HepG2 (cell line): ENCODE measurements around the gene PSD4. TPM values are rescaled to one million over a fixed set of nuclear protein-coding genes. Genes with fewer than 3 reads are reported as not detected.

Experiments
- BCL6 ChIP-seq: IDR thresholded peaks from 2 replicates; pipeline ENCODE4 v1.6.1; 2016; ENCODE audit warnings: missing genetic modification reagents, missing compliant biosample characterization
- BCLAF1 ChIP-seq: fragments of 450-650 bp; IDR thresholded peaks from 2 replicates; pipeline ENCODE4 v1.6.1; 2017; ENCODE audit warnings: mild to moderate bottlenecking
- DMTF1 ChIP-seq: sonication (generic); formaldehyde crosslinking; IDR thresholded peaks from 2 replicates; pipeline ENCODE4 v1.4.0; 2020; ENCODE audit warnings: mild to moderate bottlenecking, missing genetic modification reagents
- ELK4 ChIP-seq: sonication (generic); formaldehyde crosslinking; IDR thresholded peaks from 2 replicates; pipeline ENCODE4 v1.9.0; 2021; ENCODE audit warnings: missing genetic modification reagents, borderline replicate concordance
- JUND ChIP-seq: sonication (generic); formaldehyde crosslinking; IDR thresholded peaks from 2 replicates; pipeline ENCODE4 v1.8.0; 2022; ENCODE audit warnings: mild to moderate bottlenecking, missing genetic modification reagents
- KDM4B ChIP-seq: sonication (generic); formaldehyde crosslinking; IDR thresholded peaks from 2 replicates; pipeline ENCODE4 v1.4.0; 2020; ENCODE audit warnings: missing genetic modification reagents
- NCOR1 ChIP-seq: fragments of 200-600 bp; sonication (generic); IDR thresholded peaks from 2 replicates; pipeline ENCODE4 v1.7.0; 2017; ENCODE audit warnings: antibody characterized with exemption, low read length, borderline replicate concordance
- POGZ ChIP-seq: sonication (generic); formaldehyde crosslinking; IDR thresholded peaks from 2 replicates; pipeline ENCODE4 v1.4.0; 2020; ENCODE audit warnings: mild to moderate bottlenecking, missing genetic modification reagents
- SKI ChIP-seq: fragments of 450-650 bp; IDR thresholded peaks from one replicate; pipeline ENCODE4 v1.6.1; 2018; ENCODE audit warnings: mild to moderate bottlenecking; ENCODE audit not compliant: partially characterized antibody
- SNAPC2 ChIP-seq: sonication (generic); formaldehyde crosslinking; IDR thresholded peaks from 2 replicates; pipeline ENCODE4 v1.8.1; 2022; ENCODE audit warnings: mild to moderate bottlenecking, missing genetic modification reagents
- TBL1XR1 ChIP-seq: fragments of 150-350 bp; IDR thresholded peaks from 2 replicates; pipeline ENCODE4 v1.6.1; 2014; ENCODE audit warnings: borderline replicate concordance, low read length; ENCODE audit not compliant: partially characterized antibody
- ZMYM4 ChIP-seq: sonication (generic); formaldehyde crosslinking; IDR thresholded peaks from 2 replicates; pipeline ENCODE4 v1.8.1; 2023; ENCODE audit warnings: mild to moderate bottlenecking, missing genetic modification reagents
- ZNF275 ChIP-seq: sonication (generic); formaldehyde crosslinking; IDR thresholded peaks from 2 replicates; pipeline ENCODE4 v1.8.0; 2022; ENCODE audit warnings: missing genetic modification reagents, mild to moderate bottlenecking, inconsistent platforms, borderline replicate concordance
- ZNF460 ChIP-seq: sonication (generic); formaldehyde crosslinking; IDR thresholded peaks from 2 replicates; pipeline ENCODE4 v1.5.1; 2020; ENCODE audit warnings: missing genetic modification reagents, mild to moderate bottlenecking, borderline replicate concordance
- ZNF552 ChIP-seq: sonication (generic); formaldehyde crosslinking; IDR thresholded peaks from 2 replicates; pipeline ENCODE4 v1.9.0; 2022; ENCODE audit warnings: missing genetic modification reagents, mild to moderate bottlenecking, borderline replicate concordance
- ZNF562 ChIP-seq: sonication (generic); formaldehyde crosslinking; IDR thresholded peaks from 2 replicates; pipeline ENCODE4 v1.8.0; 2022; ENCODE audit warnings: missing genetic modification reagents, borderline replicate concordance
- ZNF598 ChIP-seq: sonication (generic); formaldehyde crosslinking; IDR thresholded peaks from 2 replicates; pipeline ENCODE4 v1.5.1; 2020; ENCODE audit warnings: mild to moderate bottlenecking, missing genetic modification reagents, borderline replicate concordance
- ZNF761 ChIP-seq: sonication (generic); formaldehyde crosslinking; conservative IDR thresholded peaks from 2 replicates; pipeline ENCODE4 v1.4.0; 2020; ENCODE audit warnings: mild to moderate bottlenecking, missing genetic modification reagents
- polyA plus RNA-seq, 8 experiments: library from polyadenylated mRNA; depleted of rRNA in 3 of 8; stranded (reverse) in 7 of 8; unstranded in 1 of 8; fragments of >200 nt; fragmentation: Illumina TruSeq in 4 of 8; extraction: Trizol in 4 of 8; gene quantifications; 2 replicates each; pipeline versions ENCODE4 v1.2.1 to v1.2.3, GENCODE V29; 2011 to 2016; ENCODE audit warnings: low read depth in 4 of 8, missing spikeins in 1 of 8, mixed read lengths in 1 of 8; ENCODE audit not compliant: insufficient read depth in 1 of 8
- total RNA-seq, 5 experiments: library from RNA; depleted of rRNA; stranded (reverse); fragments of >200 nt; fragmentation: Illumina TruSeq; extraction: Trizol; gene quantifications; 2 replicates each; pipeline ENCODE4 v1.2.3, GENCODE V29; 2016; ENCODE audit warnings: low read depth in 1 of 5
- TF ChIP-seq, protein P1 (sequence below): sonication (generic); formaldehyde crosslinking; IDR thresholded peaks from 2 replicates; pipeline ENCODE4 v1.8.1; 2023; ENCODE audit warnings: missing genetic modification reagents, inconsistent platforms, borderline replicate concordance
- TF ChIP-seq, protein P2 (sequence below): IDR thresholded peaks from 2 replicates; pipeline ENCODE4 v1.6.1; 2016; ENCODE audit warnings: low read depth

PSD4 gene
- total and polyA plus RNA-seq, 2 of the 13 experiments (the other 11 are each of a cell fraction or from before 2014, with no cell fraction given): 5.8 to 9.4 TPM

GRCh38 chr2:113245276-113245711 lies 71.5 kb downstream of the PSD4 start (continued):
- TF ChIP-seq BCLAF1 (no peak), ZNF761 (CRISPR knock-in tag) (no peak), ZNF598 (CRISPR knock-in tag) (no peak), ZNF275 (CRISPR knock-in tag) (no peak), SNAPC2 (no peak), ELK4 (no peak), TBL1XR1 (no peak), DMTF1 (no peak), ZNF460 (CRISPR knock-in tag) (peak; percentile 95), KDM4B (no peak), SKI (peak; percentile 68), ZMYM4 (CRISPR knock-in tag) (peak; percentile 26; the same call in 1 of the 2 replicates), ZNF552 (CRISPR knock-in tag) (no peak), ZNF562 (CRISPR knock-in tag) (no peak), POGZ (CRISPR knock-in tag) (0 out of 2 replicates have a peak, but pooled peaks have one; percentile 16), NCOR1 (peak; percentile 27; the same call in 1 of the 2 replicates), BCL6 (CRISPR knock-in tag) (peak; percentile 90), JUND (no peak)
- TF ChIP-seq, protein P1, sequence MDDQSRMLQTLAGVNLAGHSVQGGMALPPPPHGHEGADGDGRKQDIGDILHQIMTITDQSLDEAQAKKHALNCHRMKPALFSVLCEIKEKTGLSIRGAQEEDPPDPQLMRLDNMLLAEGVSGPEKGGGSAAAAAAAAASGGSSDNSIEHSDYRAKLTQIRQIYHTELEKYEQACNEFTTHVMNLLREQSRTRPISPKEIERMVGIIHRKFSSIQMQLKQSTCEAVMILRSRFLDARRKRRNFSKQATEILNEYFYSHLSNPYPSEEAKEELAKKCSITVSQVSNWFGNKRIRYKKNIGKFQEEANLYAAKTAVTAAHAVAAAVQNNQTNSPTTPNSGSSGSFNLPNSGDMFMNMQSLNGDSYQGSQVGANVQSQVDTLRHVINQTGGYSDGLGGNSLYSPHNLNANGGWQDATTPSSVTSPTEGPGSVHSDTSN: no peak
- TF ChIP-seq, protein P2, sequence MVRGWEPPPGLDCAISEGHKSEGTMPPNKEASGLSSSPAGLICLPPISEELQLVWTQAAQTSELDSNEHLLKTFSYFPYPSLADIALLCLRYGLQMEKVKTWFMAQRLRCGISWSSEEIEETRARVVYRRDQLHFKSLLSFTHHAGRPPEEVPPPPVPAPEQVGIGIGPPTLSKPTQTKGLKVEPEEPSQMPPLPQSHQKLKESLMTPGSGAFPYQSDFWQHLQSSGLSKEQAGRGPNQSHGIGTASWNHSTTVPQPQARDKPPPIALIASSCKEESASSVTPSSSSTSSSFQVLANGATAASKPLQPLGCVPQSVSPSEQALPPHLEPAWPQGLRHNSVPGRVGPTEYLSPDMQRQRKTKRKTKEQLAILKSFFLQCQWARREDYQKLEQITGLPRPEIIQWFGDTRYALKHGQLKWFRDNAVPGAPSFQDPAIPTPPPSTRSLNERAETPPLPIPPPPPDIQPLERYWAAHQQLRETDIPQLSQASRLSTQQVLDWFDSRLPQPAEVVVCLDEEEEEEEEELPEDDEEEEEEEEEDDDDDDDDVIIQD: no peak
